Endothelial cell of umbilical vein (primary cell): ENCODE measurements around the gene RGS12.

Experiments used
- EZH2 ChIP-seq: IDR thresholded peaks from 2 replicates; pipeline ENCODE4 v1.6.1; 2012; ENCODE audit warnings: borderline replicate concordance, low read depth, mild to moderate bottlenecking, moderate library complexity, low read length, inconsistent platforms; ENCODE audit not compliant: severe bottlenecking
- GATA2 ChIP-seq: IDR thresholded peaks from 2 replicates; pipeline ENCODE4 v1.7.0; 2011; ENCODE audit warnings: low read depth, mild to moderate bottlenecking, moderate library complexity, mixed read lengths, low read length; ENCODE audit not compliant: insufficient read length, insufficient read depth
- POLR2A ChIP-seq: IDR thresholded peaks from 2 replicates; pipeline ENCODE4 v1.6.1; 2012; ENCODE audit warnings: low read depth, mild to moderate bottlenecking, control low read depth, low read length
- POLR2AphosphoS5 ChIP-seq: IDR thresholded peaks from 2 replicates; pipeline ENCODE4 v1.6.1; 2012; ENCODE audit warnings: low read depth, mild to moderate bottlenecking, control low read depth, low read length, moderate library complexity; ENCODE audit not compliant: insufficient read depth
- TF ChIP-seq, protein P1 (sequence below), 2 donors: IDR thresholded peaks; 1 replicate in 1 of 2; 2 replicates in 1 of 2; pipeline ENCODE4 v1.5.1; 2011; ENCODE audit warnings: low read length in 2 of 2, mild to moderate bottlenecking in 2 of 2, moderate library complexity in 2 of 2, control low read depth in 1 of 2, inconsistent platforms in 1 of 2, low read depth in 1 of 2; ENCODE audit not compliant: insufficient read depth in 1 of 2; ENCODE audit errors: extremely low read depth in 1 of 2

DNA sequence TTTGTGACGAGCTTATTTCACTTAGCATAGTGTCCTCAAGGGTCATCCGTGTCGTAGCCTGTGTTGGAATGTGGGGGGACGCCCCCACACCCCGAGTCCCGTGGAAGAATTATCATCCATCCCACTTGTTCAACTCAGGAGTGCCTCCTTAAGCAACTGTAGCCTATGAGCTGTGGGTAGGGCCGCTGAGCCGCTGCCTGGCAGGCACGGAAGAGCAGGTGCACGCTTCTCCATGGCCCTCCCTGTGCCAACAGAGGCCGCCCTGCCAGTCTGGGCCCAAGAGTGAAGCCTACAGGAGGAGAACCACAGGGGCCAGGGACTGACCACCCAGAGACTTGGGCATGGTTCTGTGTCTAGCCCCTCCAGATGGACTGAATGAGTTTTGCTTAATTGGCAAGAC is 2.3 kb upstream of the RGS12 start:
- TF ChIP-seq GATA2: no peak
- no peak for TF ChIP-seq POLR2A
- TF ChIP-seq, protein P1, sequence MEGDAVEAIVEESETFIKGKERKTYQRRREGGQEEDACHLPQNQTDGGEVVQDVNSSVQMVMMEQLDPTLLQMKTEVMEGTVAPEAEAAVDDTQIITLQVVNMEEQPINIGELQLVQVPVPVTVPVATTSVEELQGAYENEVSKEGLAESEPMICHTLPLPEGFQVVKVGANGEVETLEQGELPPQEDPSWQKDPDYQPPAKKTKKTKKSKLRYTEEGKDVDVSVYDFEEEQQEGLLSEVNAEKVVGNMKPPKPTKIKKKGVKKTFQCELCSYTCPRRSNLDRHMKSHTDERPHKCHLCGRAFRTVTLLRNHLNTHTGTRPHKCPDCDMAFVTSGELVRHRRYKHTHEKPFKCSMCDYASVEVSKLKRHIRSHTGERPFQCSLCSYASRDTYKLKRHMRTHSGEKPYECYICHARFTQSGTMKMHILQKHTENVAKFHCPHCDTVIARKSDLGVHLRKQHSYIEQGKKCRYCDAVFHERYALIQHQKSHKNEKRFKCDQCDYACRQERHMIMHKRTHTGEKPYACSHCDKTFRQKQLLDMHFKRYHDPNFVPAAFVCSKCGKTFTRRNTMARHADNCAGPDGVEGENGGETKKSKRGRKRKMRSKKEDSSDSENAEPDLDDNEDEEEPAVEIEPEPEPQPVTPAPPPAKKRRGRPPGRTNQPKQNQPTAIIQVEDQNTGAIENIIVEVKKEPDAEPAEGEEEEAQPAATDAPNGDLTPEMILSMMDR (IDR thresholded peaks at IDR 0.05; ENCODE audit: extremely low read depth in 1 of 2, insufficient read depth in 1 of 2, low read depth in 1 of 2, low read length in 2 of 2): no peak
- TF ChIP-seq POLR2AphosphoS5: no peak
- TF ChIP-seq EZH2: no peak
